GM21619 (cell line): ENCODE results near the gene FANCI.

ENCODE experiments used
- ATAC-seq: cut with Tn5 transposase; IDR thresholded peaks from one replicate; pipeline ENCODE4 v1.9.1; 2021; ENCODE audit not compliant: unreplicated experiment

The FANCI gene

GRCh38 chr15:89243691-89244573 lies at the start of gene FANCI:
Gene FANCI (plus strand): TSS chr15:89243979. CDS start chr15:89247648, 3,669 bp downstream.
- ATAC-seq: peak; percentile 91

- ATAC-seq: no peak
Measured at GRCh38 chr15:89194608-89195007, 49.2 kb upstream of the FANCI start.

GRCh38 chr15:89195836-89196235 lies 47.9 kb upstream of the FANCI start:
- no peak for ATAC-seq

GRCh38 chr15:89196241-89196640 lies 47.5 kb upstream of the FANCI start:
- ATAC-seq: no peak

- ATAC-seq: no peak
Measured at GRCh38 chr15:89196994-89197393, 46.8 kb upstream of the FANCI start.

- no peak for ATAC-seq
Measured at GRCh38 chr15:89197503-89197971, 46.2 kb upstream of the FANCI start.

- ATAC-seq: no peak
Measured at GRCh38 chr15:89198196-89198595, 45.6 kb upstream of the FANCI start.

- no peak for ATAC-seq
Measured at GRCh38 chr15:89198934-89199333, 44.8 kb upstream of the FANCI start.

GRCh38 chr15:89199746-89200145 lies 44.0 kb upstream of the FANCI start:
- ATAC-seq: no peak

- ATAC-seq: no peak
Measured at GRCh38 chr15:89200182-89200581, 43.6 kb upstream of the FANCI start.

- no peak for ATAC-seq
Measured at GRCh38 chr15:89201465-89202005, 42.2 kb upstream of the FANCI start.

- ATAC-seq: no peak
Measured at GRCh38 chr15:89203705-89204273, 40.0 kb upstream of the FANCI start.

- ATAC-seq: no peak
Measured at GRCh38 chr15:89205991-89206585, 37.7 kb upstream of the FANCI start.

GRCh38 chr15:89206908-89207331 lies 36.9 kb upstream of the FANCI start:
- ATAC-seq: peak; percentile 85

GRCh38 chr15:89208256-89208655 lies 35.5 kb upstream of the FANCI start:
- ATAC-seq: no peak

- no peak for ATAC-seq
Measured at GRCh38 chr15:89209057-89209456, 34.7 kb upstream of the FANCI start.

GRCh38 chr15:89211678-89212170 lies 32.1 kb upstream of the FANCI start:
- ATAC-seq: no peak

- no peak for ATAC-seq
Measured at GRCh38 chr15:89215627-89216026, 28.2 kb upstream of the FANCI start.

GRCh38 chr15:89217031-89217430 lies 26.7 kb upstream of the FANCI start:
- ATAC-seq: no peak

- ATAC-seq: no peak
Measured at GRCh38 chr15:89217686-89218376, 25.9 kb upstream of the FANCI start.

- ATAC-seq: no peak
Measured at GRCh38 chr15:89218531-89218930, 25.2 kb upstream of the FANCI start.
